Right lung (tissue), 5 donors: Measurements from ENCODE around the gene HOXA9. TPM values are rescaled to one million over a fixed set of nuclear protein-coding genes. Genes with fewer than 3 reads are reported as not detected.

Experiments used
- DNase-seq, 2 donors: peaks; one replicate each; pipeline ENCODE4 v3.0.0-alpha.2; 2013
- polyA plus RNA-seq, 5 donors: library from polyadenylated mRNA; unstranded; fragments of 120-200 nt; gene quantifications; one replicate each; pipeline versions ENCODE4 v1.2.1 to v1.2.3, GENCODE V29; 2013; ENCODE audit warnings: inconsistent platforms in 1 of 5, low replicate concordance in 1 of 5; ENCODE audit not compliant: insufficient read length in 5 of 5, insufficient read depth in 1 of 5

Gene HOXA9
- polyA plus RNA-seq, 5 donors = 0.17 to 1.2 (median 0.29) TPM

DNA sequence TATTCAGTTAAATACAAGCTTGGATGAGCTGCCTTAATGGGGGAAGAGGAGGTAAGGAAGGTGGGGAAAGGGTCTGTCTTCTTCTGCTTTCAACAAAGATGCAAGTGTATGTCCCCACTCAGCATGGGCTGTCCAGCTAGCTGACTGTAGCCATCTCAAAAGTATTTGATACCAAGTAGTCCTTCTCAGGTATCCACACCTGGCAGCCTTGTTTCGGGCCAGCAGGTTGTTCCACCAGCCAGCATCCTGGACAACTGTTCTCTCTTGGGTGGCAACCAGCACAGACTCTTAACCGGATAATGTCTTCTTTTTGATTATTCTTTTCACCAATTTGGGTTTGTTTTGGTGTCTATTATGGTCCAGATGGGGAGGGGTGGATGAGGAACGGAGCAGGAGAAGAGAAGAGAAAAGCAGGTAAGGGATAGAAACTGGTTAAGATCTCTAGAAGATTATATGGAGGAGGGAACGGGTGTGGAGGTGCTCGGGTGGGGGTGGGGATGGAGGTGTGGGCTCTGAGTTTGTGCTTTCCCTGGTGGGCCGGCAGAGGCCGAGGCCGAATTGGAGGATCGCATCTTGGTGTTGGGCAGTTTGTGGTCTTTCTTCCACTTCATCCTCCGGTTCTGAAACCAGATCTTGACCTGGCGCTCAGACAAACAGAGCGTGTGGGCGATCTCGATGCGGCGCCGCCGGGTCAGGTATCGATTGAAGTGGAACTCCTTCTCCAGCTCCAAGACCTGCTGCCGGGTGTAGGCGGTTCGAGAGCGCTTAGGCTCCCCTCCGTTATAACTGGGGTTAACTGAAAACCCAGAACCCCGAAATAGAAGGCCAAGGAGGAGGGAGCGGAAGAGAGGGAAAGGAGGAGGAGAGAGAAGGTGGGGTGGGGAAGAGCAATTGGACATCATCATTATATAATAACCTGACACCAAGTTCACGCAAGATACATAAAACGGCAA is 36.3 kb downstream of the HOXA9 start:
- no peak for DNase-seq

DNA sequence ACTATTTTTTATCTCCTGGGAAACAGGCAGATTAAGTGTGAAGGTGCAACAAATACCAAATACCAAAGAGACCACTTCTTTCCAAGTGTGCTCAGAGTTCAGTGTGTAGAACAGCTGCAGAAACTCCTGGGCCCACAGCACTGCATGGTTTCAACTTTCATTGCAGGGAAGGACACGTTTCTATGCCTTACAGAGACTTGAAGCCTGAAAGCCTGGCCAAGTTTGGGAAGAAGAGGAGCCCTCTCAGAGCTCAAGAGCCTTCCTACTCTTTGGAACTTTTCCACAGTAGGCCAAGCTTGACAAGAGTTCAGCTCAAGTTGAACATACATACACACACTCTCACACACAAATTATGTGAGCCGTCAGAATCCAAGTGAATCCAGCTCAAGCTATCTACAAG is 37.3 kb downstream of the HOXA9 start:
- peak; percentile 89 to 92 for DNase-seq

GRCh38 chr7:27126596-27127327 is 38.6 kb downstream of the HOXA9 start:
- DNase-seq = no peak

DNA sequence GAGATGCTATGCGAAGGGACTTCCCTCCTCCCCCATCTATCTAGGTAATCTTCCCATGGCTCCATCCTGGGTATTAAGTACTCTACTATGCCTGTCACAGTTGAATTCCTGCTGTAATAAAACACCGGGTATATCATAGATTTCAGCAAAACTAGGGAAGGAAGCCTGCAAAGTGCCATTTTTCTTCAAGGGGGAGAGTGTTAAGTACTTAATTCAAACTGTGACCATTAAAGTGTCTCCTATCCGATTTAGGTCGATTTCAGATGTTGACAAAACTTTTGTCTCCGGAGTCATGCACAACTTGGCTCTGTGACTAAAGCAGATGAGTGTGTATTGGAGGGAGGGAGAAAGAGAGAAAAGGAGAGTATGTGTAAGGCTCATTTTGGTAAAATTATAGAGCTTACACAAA is 39.3 kb downstream of the HOXA9 start:
- no peak for DNase-seq

DNA sequence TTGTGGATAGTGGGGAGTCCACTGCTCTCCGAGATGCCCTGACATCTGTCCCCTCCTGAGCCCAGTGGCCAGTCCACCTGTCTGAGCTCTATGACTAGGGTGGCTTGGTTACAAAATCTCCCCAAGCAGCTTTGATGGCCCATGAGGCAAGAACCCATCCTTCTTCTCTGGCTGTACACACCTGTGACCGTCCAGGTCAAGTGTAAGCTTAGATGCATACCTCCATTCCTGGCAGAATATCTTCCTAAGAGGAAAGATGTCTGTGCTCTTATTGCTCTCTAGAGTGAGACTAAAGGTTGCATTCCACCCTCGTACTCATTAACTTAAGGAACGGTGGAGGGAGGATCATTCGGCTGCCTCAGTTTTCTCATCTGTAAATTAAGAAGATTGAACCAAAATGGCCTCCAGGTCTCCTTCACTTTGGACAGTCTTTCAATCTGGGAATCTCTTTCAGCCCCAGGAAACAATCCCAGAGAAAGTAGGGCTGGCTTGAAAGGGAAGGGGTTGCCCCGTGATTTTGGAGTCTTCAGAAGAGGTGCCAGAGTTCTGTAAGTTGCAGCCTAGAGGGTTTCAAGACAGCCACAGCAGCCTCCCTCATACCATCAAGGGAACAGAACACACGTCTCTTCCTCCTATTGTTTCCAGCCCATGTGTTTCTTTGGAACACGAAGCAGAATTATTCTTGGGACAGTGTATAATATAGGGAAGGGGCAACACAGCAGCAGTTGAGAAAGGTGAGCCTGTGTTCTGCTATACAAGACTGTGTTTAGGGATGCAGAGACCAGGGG is 40.2 kb downstream of the HOXA9 start:
- DNase-seq = no peak

DNA sequence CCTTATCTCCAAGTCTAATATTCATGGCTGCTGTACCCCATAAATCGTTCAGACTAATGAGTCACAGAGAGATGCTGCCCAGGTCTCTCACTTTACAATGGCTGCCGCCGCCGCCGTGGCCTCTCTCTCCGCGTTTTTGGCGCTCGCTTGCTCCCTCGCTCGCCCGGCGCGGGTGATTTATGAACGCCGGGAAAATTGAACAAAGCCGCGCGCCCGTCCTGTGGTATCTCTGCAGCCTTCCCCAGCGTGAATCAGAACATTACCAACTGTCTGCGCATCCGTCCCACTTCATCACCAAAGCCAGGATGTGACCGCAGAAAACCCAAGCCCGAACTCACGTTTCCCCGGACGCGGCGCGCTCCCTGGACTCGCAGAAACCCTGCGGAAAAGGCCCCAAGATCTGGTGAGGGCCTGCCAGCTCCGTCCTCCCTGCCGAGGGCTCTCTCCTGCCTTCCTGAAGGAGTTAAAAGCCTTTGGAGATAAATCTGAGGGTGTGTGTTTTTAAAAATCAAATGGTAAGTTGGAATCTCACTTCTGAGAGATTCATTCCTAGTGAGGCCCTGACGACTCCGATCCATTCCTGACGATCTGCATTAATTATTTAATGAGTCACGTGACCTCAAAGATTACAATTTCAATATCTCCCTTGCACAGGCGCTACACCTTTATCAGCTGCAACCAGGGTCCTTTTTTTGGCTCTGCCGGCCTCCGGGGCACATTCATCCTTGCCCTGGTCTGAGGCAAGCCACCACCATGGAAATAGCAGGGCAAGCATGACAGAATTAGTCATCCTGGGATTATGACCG is 41.0 kb downstream of the HOXA9 start:
- DNase-seq = no peak

DNA sequence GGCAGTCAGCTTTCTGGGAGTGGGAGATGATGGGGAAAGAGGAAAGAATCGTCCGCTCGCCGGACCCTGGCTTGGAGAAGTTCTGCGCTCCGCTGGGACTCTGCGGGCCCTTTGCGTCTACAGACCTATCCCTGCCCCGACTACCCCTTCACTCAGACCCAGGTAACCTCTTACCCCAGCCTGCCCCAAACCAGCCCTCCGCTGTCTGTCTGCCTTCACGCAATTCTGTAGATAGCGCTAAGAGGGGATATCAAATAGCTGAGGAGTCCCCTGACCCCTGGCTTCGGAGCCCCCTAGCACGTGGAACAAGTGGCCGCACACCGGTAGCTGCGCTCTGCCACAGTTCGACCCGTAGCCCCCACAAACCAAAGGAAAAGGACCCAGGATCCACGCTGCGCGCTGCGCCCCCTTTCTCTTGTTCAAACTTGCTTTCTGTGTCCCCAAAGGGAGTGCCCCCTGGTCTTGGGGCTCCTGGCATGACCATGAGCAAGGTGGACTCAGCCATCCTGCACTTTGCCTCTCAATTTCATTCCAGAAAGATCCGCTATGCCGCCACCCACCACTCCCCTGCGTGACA is 41.8 kb downstream of the HOXA9 start:
- DNase-seq = no peak

- DNase-seq = no peak
Observed at GRCh38 chr7:27123007-27123476, 42.3 kb downstream of the HOXA9 start.

DNA sequence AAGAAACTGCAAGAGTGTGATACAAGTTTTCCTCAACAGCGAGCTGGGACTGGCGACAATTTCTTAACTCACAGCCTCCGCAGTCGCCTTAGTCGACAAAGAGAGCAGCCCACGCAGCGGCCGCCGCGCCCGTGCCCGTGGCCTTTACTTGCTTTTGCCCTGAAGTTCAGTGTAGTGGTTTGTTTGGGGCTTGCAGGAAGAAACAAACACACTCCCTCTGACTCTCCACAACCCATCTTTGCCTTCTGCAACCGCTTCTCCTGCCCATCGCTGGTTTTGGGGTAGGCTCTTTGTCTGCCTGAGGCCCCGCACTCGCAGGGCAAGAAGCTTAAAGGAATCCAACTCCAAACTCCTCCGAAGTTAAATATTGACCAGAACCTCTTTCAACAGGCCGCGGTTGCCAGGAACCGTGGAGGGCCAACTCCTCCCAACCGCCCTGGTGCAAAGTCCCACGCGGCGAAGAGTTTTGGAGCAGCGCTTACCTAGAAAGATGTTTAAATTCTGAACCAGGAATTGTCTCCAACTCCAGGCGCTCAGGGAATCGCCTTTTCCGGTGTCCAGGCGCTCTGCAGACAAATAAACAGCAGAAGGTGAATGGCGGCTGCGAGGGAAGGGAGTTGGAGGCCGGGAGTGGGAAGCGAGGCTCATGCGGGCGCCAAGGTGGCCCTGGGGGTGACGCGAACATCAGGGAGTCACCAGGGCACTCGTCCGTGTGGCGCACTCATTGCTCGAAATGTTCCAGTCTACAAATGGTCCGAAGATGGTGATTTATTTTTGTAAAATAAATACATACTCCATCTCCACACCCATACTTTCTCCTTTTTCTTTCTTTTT is 43.0 kb downstream of the HOXA9 start:
- no peak for DNase-seq

GRCh38 chr7:27121684-27122076 is 43.7 kb downstream of the HOXA9 start:
- no peak for DNase-seq

- DNase-seq = no peak
Observed at GRCh38 chr7:27119412-27119911, 45.9 kb downstream of the HOXA9 start.

DNA sequence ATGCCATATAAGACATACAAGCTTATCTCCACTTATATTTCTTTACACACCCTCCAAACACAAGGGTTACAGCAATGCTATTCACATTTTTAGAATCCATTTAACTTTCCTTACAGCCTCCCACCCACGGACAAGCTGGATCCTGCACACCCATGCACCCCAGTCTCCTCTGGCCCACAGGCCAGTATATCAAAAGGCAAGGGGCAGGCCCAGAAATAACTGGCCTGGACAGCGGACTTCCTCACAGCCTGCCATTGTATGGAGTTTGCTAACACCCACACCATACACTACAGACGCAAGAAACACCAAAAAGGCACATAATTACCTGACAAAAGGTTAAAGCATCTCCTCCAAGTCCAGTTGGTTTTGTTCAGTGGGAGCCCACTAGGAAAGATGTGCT is 46.8 kb downstream of the HOXA9 start:
- DNase-seq = no peak

DNA sequence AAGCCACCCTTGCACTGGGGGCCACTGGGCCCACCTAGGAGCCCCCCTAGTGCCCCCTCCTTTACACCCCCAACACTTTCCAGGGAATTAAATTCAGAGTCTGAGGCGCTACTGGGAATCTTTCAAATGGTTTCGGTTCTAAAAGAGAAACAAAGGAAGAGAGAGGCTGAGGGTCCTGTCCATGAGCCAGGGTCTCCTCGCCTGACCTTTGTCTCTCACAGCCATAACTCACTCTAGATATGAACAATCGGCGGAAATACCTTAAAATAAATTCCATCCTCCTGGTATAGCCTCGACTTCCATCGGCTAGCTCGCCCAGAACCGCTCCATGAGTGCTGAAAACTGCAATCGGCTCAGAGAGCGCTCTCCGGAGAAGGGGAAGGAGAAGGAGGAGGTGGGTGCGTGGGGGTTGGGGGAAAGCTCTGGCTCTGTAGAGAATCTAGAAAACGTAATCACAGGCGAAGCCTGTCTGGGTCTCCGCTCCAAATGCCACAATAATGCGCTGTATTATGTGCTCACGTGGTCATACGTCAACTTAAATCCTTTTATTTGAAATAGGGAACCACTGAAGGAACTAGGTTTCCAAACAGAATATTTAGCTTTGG is 47.3 kb downstream of the HOXA9 start:
- DNase-seq = peak in 1 of 2 donors; percentile 51

DNA sequence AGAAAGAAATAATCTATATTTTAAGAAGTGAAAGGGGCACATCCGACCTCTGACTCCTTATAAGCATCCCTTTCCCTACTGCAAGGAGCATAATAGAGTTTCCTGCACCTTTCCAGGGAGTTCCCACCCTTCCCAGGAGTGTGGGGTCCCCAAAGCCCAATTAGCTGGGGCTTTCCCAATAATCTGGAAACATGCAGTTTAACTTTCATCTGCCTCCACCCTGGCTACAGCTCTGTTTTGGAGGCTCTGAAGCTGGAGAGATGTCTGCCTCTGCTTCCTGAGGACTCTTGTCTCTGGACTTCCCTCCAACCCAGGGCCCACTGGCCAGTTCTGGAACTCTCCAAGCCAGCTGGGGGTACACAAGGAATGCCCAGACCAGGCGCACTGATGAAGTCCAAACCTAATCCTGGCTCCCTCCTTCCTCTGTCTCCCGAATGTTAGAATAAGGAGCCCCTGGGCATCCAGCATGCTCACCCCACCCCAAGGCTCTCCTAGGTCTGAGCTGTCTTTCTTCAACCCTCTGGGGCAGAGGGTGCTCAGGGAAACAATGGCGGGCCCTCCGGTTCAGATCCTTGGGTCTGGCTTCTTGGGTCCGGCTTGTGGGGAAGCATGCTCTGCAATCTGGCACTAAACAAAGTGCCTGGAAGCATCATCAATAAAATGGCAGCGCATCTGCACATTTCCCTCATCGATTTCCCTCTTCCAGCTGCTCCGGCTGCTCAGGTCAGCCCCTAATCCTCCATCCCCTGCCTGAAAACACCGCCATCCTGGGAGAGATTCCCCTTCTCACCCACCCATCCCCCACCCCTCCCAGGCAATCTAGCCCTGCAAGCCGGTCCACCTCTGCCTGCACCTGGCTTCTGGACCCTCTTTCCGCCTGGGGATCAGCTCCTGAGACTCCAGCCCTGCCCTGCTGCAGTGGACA is 48.1 kb downstream of the HOXA9 start:
- DNase-seq = peak in 1 of 2 donors; percentile 38

GRCh38 chr7:27116031-27116961 is 49.0 kb downstream of the HOXA9 start:
- peak in 1 of 2 donors; percentile 45 for DNase-seq

DNA sequence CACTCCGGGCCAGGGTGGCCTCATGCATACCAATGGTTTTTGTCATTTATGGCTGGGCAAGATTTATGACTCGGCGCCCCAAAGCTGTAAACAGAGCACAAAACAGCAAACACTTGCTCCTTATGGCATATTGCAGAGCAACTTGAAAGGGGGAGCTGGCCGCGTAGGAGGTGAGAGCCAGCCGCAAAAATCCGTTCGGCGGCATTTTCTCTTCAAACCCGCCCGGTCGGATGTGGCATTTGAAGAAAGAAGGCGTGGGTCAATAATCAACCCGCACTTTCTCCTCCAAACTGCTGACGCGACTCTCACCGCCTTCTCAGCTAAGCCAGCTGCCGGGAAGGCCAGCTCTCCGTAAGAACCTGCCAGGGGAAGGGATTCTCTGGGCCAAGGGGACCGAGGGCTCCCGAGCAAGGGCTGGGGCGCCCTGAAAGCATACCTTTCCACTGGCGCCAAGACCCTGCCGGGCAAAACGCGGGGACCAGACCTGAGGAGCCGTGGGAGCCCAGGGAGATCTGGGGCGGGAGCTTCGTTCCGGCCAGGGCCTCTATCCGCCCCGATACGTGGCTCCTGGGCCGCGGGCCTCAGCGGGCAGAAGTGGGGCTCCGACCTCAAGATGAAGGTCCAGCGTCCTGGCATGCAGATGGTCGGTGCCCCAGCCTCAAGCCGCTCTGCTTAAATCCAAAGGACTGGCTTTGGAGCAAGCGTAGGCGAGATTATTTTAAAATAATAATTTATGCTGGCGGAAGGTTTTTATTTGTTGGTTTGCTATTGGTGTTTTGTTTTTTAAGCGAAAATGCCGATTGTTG is 49.9 kb downstream of the HOXA9 start:
- no peak for DNase-seq
